GM12801 (cell line): ENCODE data around the gene PANX2.

Source experiments
- CTCF ChIP-seq: IDR thresholded peaks from one replicate; pipeline ENCODE4 v1.5.1; 2011; ENCODE audit warnings: control low read depth; ENCODE audit not compliant: insufficient read length; ENCODE audit errors: extremely low read depth

PANX2 gene

GRCh38 chr22:50198624-50199017 is 28.1 kb downstream of the PANX2 start:
- no peak for TF ChIP-seq CTCF

GRCh38 chr22:50199251-50199721 is 28.8 kb downstream of the PANX2 start:
- no peak for TF ChIP-seq CTCF

GRCh38 chr22:50199829-50200460 is 29.4 kb downstream of the PANX2 start:
- TF ChIP-seq CTCF = no peak

GRCh38 chr22:50200461-50201190 is 30.1 kb downstream of the PANX2 start, which contains the start of gene SELENOO:
SELENOO (plus strand) TSS chr22:50201011; CDS start chr22:50201037, 26 bp downstream.
- no peak for TF ChIP-seq CTCF

GRCh38 chr22:50201191-50202129 is 30.9 kb downstream of the PANX2 start:
- no peak for TF ChIP-seq CTCF

GRCh38 chr22:50202130-50202666 is 31.7 kb downstream of the PANX2 start:
- no peak for TF ChIP-seq CTCF

- TF ChIP-seq CTCF = no peak
These were observed 32.8 kb downstream of the PANX2 start for GRCh38 chr22:50203288-50203687.
